LNCAP (cell line): ENCODE measurements around the gene DLD.

Experiments used
- CTCF ChIP-seq: fragments of 450-650 bp; IDR thresholded peaks from 2 replicates; pipeline ENCODE4 v1.5.1; 2017; ENCODE audit warnings: mild to moderate bottlenecking

Gene DLD

GRCh38 chr7:107890962-107891635 lies at the start of gene DLD:
Gene DLD (plus strand): TSS chr7:107891183. CDS start chr7:107891251, 68 bp downstream.
- no peak for TF ChIP-seq CTCF

GRCh38 chr7:107842213-107842612 lies 48.8 kb upstream of the DLD start:
- TF ChIP-seq CTCF = no peak

GRCh38 chr7:107843184-107843583 lies 47.8 kb upstream of the DLD start:
- no peak for TF ChIP-seq CTCF

GRCh38 chr7:107846324-107846723 lies 44.7 kb upstream of the DLD start:
- TF ChIP-seq CTCF = no peak

- no peak for TF ChIP-seq CTCF
Observed at GRCh38 chr7:107847168-107847835, 43.7 kb upstream of the DLD start.

- no peak for TF ChIP-seq CTCF
Observed at GRCh38 chr7:107850216-107850615, 40.8 kb upstream of the DLD start.

- TF ChIP-seq CTCF = no peak
Observed at GRCh38 chr7:107850643-107851042, 40.3 kb upstream of the DLD start.
